Endothelial cell of umbilical vein (primary cell): ENCODE results near the gene MZB1. TPM values are rescaled to one million over a fixed set of nuclear protein-coding genes. Genes with fewer than 3 reads are reported as not detected.

ENCODE experiments used
- BruUV-seq: library from RNA; stranded (reverse); fragments of 400-500 nt; replicated peaks from 2 replicates; lab custom pipeline; 2021; lab: Mats Ljungman, UMichigan
- CTCF ChIA-PET: fragments of 300-600, 350-600 bp; sonication (Branson Sonifier 250); formaldehyde crosslinking; loops from one replicate; lab custom pipeline; 2021; ENCODE audit warnings: antibody characterized with exemption, inconsistent platforms; lab: Charles Lee
- POLR2A ChIA-PET: fragments of 300-600, 350-600 bp; sonication (Branson Sonifier 250); formaldehyde crosslinking; loops from one replicate; lab custom pipeline; 2021; ENCODE audit warnings: antibody characterized with exemption, inconsistent platforms; lab: Charles Lee
- DNase-seq: peaks from one replicate; pipeline ENCODE4 v3.0.0-alpha.2; 2011; ENCODE audit warnings: low read depth, low spot score
- FAIRE-seq: peaks from 2 replicates; lab custom pipeline; 2011; peaks lifted over from hg19 to GRCh38; lab: Jason Lieb, UNC
- H2AFZ ChIP-seq: 2 replicates; pipeline ENCODE4 v1.6.0; 2012; ENCODE audit warnings: low read depth, low read length, control low read depth, inconsistent platforms
- H3K27ac ChIP-seq: 2 replicates; pipeline ENCODE4 v1.5.1; 2011; ENCODE audit warnings: low read depth, mild to moderate bottlenecking, control low read depth, low read length, moderate library complexity; ENCODE audit not compliant: insufficient read depth
- H3K27me3 ChIP-seq, 2 experiments: 2 replicates each; pipeline versions ENCODE4 v1.6.0 to v1.6.1; 2011; ENCODE audit warnings: low read length in 2 of 2, mixed read lengths in 1 of 2; ENCODE audit not compliant: control insufficient read depth in 2 of 2, insufficient read depth in 2 of 2
- H3K36me3 ChIP-seq, 2 experiments: 2 replicates in 1 of 2; 3 replicates in 1 of 2; pipeline ENCODE4 v1.5.1; 2011; ENCODE audit warnings: low read length in 2 of 2, mild to moderate bottlenecking in 1 of 2, moderate library complexity in 1 of 2; ENCODE audit not compliant: control insufficient read depth in 2 of 2, insufficient read depth in 2 of 2; ENCODE audit errors: extremely low read depth in 1 of 2
- H3K4me1 ChIP-seq: 3 replicates; pipeline ENCODE4 v1.5.1; 2011; ENCODE audit warnings: mild to moderate bottlenecking, low read length; ENCODE audit not compliant: control insufficient read depth, insufficient read depth; ENCODE audit errors: extremely low read depth
- H3K4me2 ChIP-seq: 2 replicates; pipeline ENCODE4 v1.6.1; 2011; ENCODE audit warnings: low read length, control low read depth, mixed read lengths; ENCODE audit not compliant: insufficient read depth
- H3K4me3 ChIP-seq, 3 experiments: fragments of 200-600 bp in 1 of 3; sonication (generic), shearing (Covaris generic) in 1 of 3; replicated peaks in 1 of 3; 2 replicates each; pipeline ENCODE4 v1.5.1; 2011 to 2016; ENCODE audit warnings: control low read depth in 3 of 3, low read length in 3 of 3, mild to moderate bottlenecking in 2 of 3, inconsistent platforms in 1 of 3, low read depth in 1 of 3, moderate library complexity in 1 of 3; ENCODE audit not compliant: insufficient read depth in 1 of 3
- H3K79me2 ChIP-seq: 2 replicates; pipeline ENCODE4 v1.6.0; 2012; ENCODE audit warnings: low read length, inconsistent platforms; ENCODE audit not compliant: control insufficient read depth, insufficient read depth
- H3K9ac ChIP-seq: replicated peaks from 2 replicates; pipeline ENCODE3; 2011; ENCODE audit warnings: low read length, control low read depth; ENCODE audit not compliant: insufficient read depth; ENCODE audit errors: extremely low read depth
- H3K9me1 ChIP-seq: replicated peaks from 3 replicates; pipeline ENCODE4 v1.6.0; 2011; ENCODE audit warnings: mild to moderate bottlenecking, low read length; ENCODE audit not compliant: control insufficient read depth, insufficient read depth; ENCODE audit errors: extremely low read depth
- H3K9me3 ChIP-seq: replicated peaks from 2 replicates; pipeline ENCODE4 v1.5.1; 2012; ENCODE audit warnings: low read length, inconsistent platforms; ENCODE audit not compliant: control insufficient read depth, insufficient read depth
- H4K20me1 ChIP-seq: replicated peaks from 2 replicates; pipeline ENCODE3; 2011; ENCODE audit warnings: mild to moderate bottlenecking, low read length; ENCODE audit not compliant: control insufficient read depth, insufficient read depth; ENCODE audit errors: extremely low read depth
- CTCF ChIP-seq, 2 donors: IDR thresholded peaks; 1 replicate in 1 of 2; 2 replicates in 1 of 2; pipeline ENCODE4 v1.5.1; 2011; ENCODE audit warnings: low read length in 2 of 2, mild to moderate bottlenecking in 2 of 2, moderate library complexity in 2 of 2, control low read depth in 1 of 2, inconsistent platforms in 1 of 2, low read depth in 1 of 2; ENCODE audit not compliant: insufficient read depth in 1 of 2; ENCODE audit errors: extremely low read depth in 1 of 2
- EZH2 ChIP-seq: IDR thresholded peaks from 2 replicates; pipeline ENCODE4 v1.6.1; 2012; ENCODE audit warnings: borderline replicate concordance, low read depth, mild to moderate bottlenecking, moderate library complexity, low read length, inconsistent platforms; ENCODE audit not compliant: severe bottlenecking
- FOS ChIP-seq: IDR thresholded peaks from 2 replicates; pipeline ENCODE4 v1.6.1; 2011; ENCODE audit warnings: mild to moderate bottlenecking, low read length, moderate library complexity, borderline replicate concordance; ENCODE audit not compliant: insufficient read depth
- GATA2 ChIP-seq: IDR thresholded peaks from 2 replicates; pipeline ENCODE4 v1.7.0; 2011; ENCODE audit warnings: low read depth, mild to moderate bottlenecking, moderate library complexity, mixed read lengths, low read length; ENCODE audit not compliant: insufficient read length, insufficient read depth
- JUN ChIP-seq: IDR thresholded peaks from 2 replicates; pipeline ENCODE4 v1.6.1; 2011; ENCODE audit warnings: borderline replicate concordance, low read depth; ENCODE audit not compliant: insufficient read length, insufficient read depth
- MAX ChIP-seq: IDR thresholded peaks from 2 replicates; pipeline ENCODE4 v1.6.1; 2011; ENCODE audit not compliant: insufficient read depth, insufficient read length
- MYC ChIP-seq: IDR thresholded peaks from one replicate; pipeline ENCODE4 v1.6.1; 2011; ENCODE audit warnings: mild to moderate bottlenecking, low read depth, low read length
- POLR2A ChIP-seq: IDR thresholded peaks from 2 replicates; pipeline ENCODE4 v1.6.1; 2012; ENCODE audit warnings: low read depth, mild to moderate bottlenecking, control low read depth, low read length
- POLR2AphosphoS5 ChIP-seq: IDR thresholded peaks from 2 replicates; pipeline ENCODE4 v1.6.1; 2012; ENCODE audit warnings: low read depth, mild to moderate bottlenecking, control low read depth, low read length, moderate library complexity; ENCODE audit not compliant: insufficient read depth
- dilution Hi-C: fragments of 300-500 bp; cut with MboI; formaldehyde crosslinking; loops from one replicate; pipeline ENCODE4 v1.15.0; 2019; ENCODE audit warnings: low sequenced_read_pairs; ENCODE audit not compliant: extremely low pct_ligation_motif_present
- intact Hi-C: fragments of 100-400 bp; cut with micrococcal nuclease; formaldehyde crosslinking; loops from one replicate; pipeline ENCODE4 v1.10.0; 2022
- polyA plus RNA-seq, 4 experiments: library from polyadenylated mRNA; depleted of rRNA in 3 of 4; stranded (reverse) in 3 of 4; unstranded in 1 of 4; fragments of >200 nt; gene quantifications; 2 replicates each; pipeline versions ENCODE4 v1.2.1 to v1.2.3, GENCODE V29; 2011 to 2012; ENCODE audit warnings: missing spikeins in 1 of 4
- total RNA-seq: library from RNA; stranded (reverse); gene quantifications from 2 replicates; pipeline ENCODE4 v1.2.3, GENCODE V29; 2021

Gene MZB1
- total and polyA plus RNA-seq, 2 donors (not counting 3 experiments of a cell fraction or from before 2014, with no cell fraction given) = not detected

- H3K79me2 ChIP-seq = no peaks in the 10 kb centered on the region
- no peaks in the 10 kb centered on the region for H4K20me1 ChIP-seq
- no peaks in the 10 kb centered on the region for H3K4me1 ChIP-seq
- no peak overlapping the region for H3K4me3 ChIP-seq
- DNase-seq (no peak), FAIRE-seq (no peak)
- no TSS peak for BruUV-seq
- H3K9me1 ChIP-seq = no peaks in the 10 kb centered on the region
- no peak overlapping the region for H2AFZ ChIP-seq
- no peaks in the 10 kb centered on the region for H3K27me3 ChIP-seq
- dilution Hi-C loops = no loop called here
- no peaks in the 10 kb centered on the region for H3K36me3 ChIP-seq
- POLR2A ChIA-PET = no interaction called here
- H3K9ac ChIP-seq = no peak overlapping the region
- no peak overlapping the region for H3K27ac ChIP-seq
- intact Hi-C loops = no loop called here
- CTCF ChIA-PET = no interaction called here
- TF ChIP-seq MAX (no peak), POLR2AphosphoS5 (no peak), FOS (no peak), CTCF (IDR thresholded peaks at IDR 0.05; ENCODE audit: extremely low read depth in 1 of 2, insufficient read depth in 1 of 2, low read depth in 1 of 2, low read length in 2 of 2) (no peak), GATA2 (no peak), EZH2 (no peak), MYC (no peak), POLR2A (no peak), JUN (no peak)
- H3K9me3 ChIP-seq = no peaks in the 10 kb centered on the region
- no peak overlapping the region for H3K4me2 ChIP-seq
These were observed 6.9 kb downstream of the MZB1 start for GRCh38 chr5:139382807-139383206.
